ENCODE measurements around the gene IGFLR1.

GRCh38 chr19:35695895-35696422, 46.3 kb downstream of the IGFLR1 start:
- TF ChIP-seq JUND (IDR thresholded peaks at IDR 0.05; ENCODE audit: low read length): no peak
- no peak for TF ChIP-seq POLR2AphosphoS5 (IDR thresholded peaks at IDR 0.05; ENCODE audit: low read depth, low read length)
- TF ChIP-seq ATF3 (IDR thresholded peaks at IDR 0.05; ENCODE audit: insufficient read depth, low read depth, low read length): no peak

Data from H1 (cell line).